NCI-H1048 (cell line): ENCODE results near the gene RNF19B.

Source experiments
- DNase-seq: peaks from one replicate; lab custom pipeline; 2025; lab: John Stamatoyannopoulos, UW

RNF19B gene

GRCh38 chr1:32886828-32887414 lies 77.7 kb downstream of the RNF19B start:
- no peak for DNase-seq
